Activated naive CD4-positive, alpha-beta T cell treated with anti-CD3 and anti-CD28 coated beads, Interleukin-2, amount 50 U/mL, for 24 hours (primary cell): ENCODE results near the gene PADI4.

Experiments used
- H3K27ac Mint-ChIP-seq: one replicate; pipeline ENCODE4 v1.8.0; 2021; ENCODE audit warnings: mild to moderate bottlenecking, mixed read lengths
- H3K27me3 Mint-ChIP-seq: one replicate; pipeline ENCODE4 v1.8.0; 2021; ENCODE audit warnings: mixed read lengths
- H3K36me3 Mint-ChIP-seq: one replicate; pipeline ENCODE4 v1.8.0; 2021; ENCODE audit warnings: mixed read lengths
- H3K4me1 Mint-ChIP-seq: one replicate; pipeline ENCODE4 v1.8.0; 2021; ENCODE audit warnings: mixed read lengths
- H3K4me3 Mint-ChIP-seq: one replicate; pipeline ENCODE4 v1.8.0; 2021; ENCODE audit warnings: mild to moderate bottlenecking, mixed read lengths
- H3K9me3 Mint-ChIP-seq: one replicate; pipeline ENCODE4 v1.8.0; 2021; ENCODE audit warnings: mixed read lengths

PADI4 gene

DNA sequence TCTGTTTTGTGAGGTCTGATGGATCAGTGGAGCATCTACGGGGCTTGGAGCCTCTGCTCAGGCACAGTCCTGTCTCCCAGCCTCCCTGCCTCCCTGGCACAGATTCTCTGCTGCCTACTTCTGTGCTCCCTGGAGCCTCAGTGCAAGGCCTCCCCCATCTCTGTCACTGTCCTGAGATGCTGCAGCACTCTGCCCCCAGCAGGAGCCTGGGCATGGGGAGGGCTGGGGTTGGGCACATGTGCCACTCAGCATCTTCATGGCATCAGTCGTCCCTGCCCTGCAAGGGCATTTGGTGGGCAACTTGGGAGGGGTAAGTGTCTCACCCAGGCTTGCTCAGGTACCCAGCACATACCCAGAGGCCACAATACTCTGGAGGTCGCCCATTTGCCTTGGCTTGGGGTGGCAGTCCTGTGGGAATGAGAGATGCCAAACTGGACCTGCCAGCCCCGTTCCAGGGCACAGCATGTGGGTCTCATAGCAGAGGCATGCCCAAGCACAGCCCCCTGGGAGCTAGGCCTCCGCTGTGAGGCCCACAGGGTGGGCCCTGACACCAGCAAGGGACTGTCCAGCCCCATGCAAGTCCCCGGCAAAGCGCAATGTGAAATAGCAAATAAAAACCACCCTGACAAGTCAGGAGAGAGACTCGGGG lies 30.4 kb upstream of the PADI4 start:
- Mint-ChIP-seq H3K27me3 (peaks cover 7% of the 10 kb centered on the region), H3K9me3 (no peaks in the 10 kb centered on the region), H3K36me3 (no peaks in the 10 kb centered on the region), H3K27ac (no peak overlapping the region), H3K4me1 (no peaks in the 10 kb centered on the region), H3K4me3 (no peak overlapping the region)

DNA sequence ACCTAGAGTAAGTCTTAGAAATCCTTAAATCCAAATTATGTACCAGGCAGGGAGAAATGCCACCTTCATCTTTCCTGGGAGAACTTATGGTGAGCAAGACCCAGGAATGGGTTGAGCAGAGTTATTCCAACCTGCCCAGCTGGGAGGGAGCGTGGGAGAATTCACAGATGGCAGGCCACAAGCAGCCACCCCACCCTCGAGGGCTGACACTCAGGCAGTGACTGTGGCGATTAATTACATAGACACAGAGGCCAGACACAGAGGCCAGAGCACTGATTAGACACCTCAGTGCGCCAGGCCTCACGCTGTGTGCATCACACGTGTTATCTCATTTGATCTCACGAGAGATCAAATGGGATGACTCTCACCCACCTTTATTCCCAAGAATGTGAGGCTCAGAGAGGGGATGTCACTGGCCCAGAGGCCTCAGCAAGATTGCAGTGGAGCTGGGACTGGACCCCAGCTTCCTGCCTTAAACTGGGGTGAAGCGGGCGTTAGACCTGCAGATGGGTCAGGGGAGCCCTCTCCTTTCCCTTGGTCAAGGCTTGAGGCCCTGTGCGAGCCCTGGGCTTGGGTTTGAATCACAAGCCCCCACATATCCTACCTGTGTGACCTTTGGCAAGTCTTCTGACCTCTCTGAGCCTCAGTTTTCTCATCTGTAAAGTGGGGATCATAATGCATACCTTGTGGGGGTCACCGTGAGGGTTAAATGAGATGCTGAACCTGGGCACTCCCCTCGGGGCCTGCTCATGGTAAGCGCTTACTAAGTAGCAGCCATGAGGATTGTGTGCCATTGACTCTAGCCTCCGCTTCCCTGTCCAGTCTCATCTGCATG lies 28.8 kb upstream of the PADI4 start:
- H3K27me3 Mint-ChIP-seq: peaks cover 9% of the 10 kb centered on the region
- H3K36me3 Mint-ChIP-seq: no peaks in the 10 kb centered on the region
- H3K27ac Mint-ChIP-seq: no peak overlapping the region
- H3K4me3 Mint-ChIP-seq: no peak overlapping the region
- H3K9me3 Mint-ChIP-seq: no peaks in the 10 kb centered on the region
- H3K4me1 Mint-ChIP-seq: no peaks in the 10 kb centered on the region

DNA sequence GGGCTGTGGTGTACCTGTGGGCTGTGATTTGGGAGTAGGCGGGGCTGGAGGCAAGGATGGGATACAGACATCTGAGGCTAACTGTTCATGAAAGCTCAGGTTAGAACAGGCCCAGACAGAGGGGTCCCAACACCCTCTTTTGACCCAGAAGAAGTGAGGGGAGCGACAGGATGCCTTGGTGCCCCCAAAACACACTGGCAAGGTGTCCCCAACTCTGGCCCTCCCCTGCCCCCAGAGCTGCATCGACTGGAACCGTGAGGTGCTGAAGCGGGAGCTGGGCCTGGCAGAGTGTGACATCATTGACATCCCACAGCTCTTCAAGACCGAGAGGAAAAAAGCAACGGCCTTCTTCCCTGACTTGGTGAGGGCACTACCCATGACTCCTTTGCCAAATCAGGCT lies 27.6 kb upstream of the PADI4 start:
- Mint-ChIP-seq H3K4me3 (no peak overlapping the region), H3K9me3 (no peaks in the 10 kb centered on the region), H3K27me3 (peaks cover 8% of the 10 kb centered on the region), H3K27ac (no peak overlapping the region), H3K4me1 (no peaks in the 10 kb centered on the region), H3K36me3 (no peaks in the 10 kb centered on the region)

DNA sequence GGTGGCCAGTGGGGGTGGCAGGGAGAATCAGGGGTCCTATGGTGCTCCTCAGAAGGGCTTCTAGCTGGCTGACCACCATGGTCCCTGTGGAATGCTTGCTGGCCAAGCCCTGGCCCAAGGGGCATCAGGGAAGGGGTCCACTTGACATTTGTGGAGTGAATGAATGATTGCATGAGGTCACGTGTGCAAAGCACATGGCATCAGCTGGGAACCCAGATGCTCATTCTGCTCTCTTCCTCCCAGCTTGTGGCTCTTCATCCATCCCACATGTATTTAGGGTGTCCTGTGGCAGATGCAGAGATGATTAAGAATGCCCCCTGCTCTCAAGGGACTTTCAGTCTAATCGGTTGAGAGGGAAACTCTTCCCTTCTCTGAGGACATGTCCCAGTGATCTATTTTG lies 27.1 kb upstream of the PADI4 start:
- Mint-ChIP-seq H3K9me3 (no peaks in the 10 kb centered on the region), H3K4me1 (no peaks in the 10 kb centered on the region), H3K27me3 (peaks cover 6% of the 10 kb centered on the region), H3K27ac (no peak overlapping the region), H3K4me3 (no peak overlapping the region), H3K36me3 (no peaks in the 10 kb centered on the region)

DNA sequence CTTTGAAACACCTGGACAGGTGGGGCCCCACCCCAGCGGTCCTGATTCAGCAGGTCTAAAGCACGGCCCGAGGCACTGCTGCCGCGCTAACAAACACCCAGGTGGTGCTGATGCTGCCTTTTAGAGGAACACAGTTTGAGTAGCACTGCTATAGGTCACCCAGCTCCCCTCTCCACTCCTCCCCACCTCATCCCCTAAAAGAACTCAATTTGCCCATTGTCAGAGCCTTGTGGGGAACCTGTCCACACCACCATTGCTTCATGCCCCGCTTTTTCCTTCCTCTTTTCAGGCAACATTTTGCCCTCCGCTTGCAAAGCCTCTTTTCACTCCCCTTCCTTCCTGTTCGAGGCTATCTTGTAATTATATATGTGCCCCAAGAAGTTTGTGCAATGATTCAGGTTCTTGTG lies 26.2 kb upstream of the PADI4 start:
- no peaks in the 10 kb centered on the region for H3K9me3 Mint-ChIP-seq
- H3K27ac Mint-ChIP-seq: no peak overlapping the region
- H3K27me3 Mint-ChIP-seq: peaks cover 6% of the 10 kb centered on the region
- H3K4me3 Mint-ChIP-seq: no peak overlapping the region
- no peaks in the 10 kb centered on the region for H3K36me3 Mint-ChIP-seq
- H3K4me1 Mint-ChIP-seq: no peaks in the 10 kb centered on the region

DNA sequence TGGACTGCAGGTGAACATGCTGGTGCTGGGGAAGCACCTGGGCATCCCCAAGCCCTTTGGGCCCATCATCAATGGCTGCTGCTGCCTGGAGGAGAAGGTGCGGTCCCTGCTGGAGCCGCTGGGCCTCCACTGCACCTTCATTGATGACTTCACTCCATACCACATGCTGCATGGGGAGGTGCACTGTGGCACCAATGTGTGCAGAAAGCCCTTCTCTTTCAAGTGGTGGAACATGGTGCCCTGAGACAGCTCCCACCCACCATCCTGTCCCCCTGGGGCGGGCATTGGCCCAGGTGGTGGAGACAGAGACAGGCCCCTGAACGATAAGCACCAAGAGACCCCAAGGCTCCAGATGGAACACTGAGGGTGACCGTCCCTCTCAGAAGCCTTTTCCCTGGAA lies 25.2 kb upstream of the PADI4 start:
- H3K9me3 Mint-ChIP-seq: no peaks in the 10 kb centered on the region
- H3K27ac Mint-ChIP-seq: no peak overlapping the region
- no peaks in the 10 kb centered on the region for H3K36me3 Mint-ChIP-seq
- no peak overlapping the region for H3K4me3 Mint-ChIP-seq
- no peaks in the 10 kb centered on the region for H3K4me1 Mint-ChIP-seq
- peaks cover 6% of the 10 kb centered on the region for H3K27me3 Mint-ChIP-seq

DNA sequence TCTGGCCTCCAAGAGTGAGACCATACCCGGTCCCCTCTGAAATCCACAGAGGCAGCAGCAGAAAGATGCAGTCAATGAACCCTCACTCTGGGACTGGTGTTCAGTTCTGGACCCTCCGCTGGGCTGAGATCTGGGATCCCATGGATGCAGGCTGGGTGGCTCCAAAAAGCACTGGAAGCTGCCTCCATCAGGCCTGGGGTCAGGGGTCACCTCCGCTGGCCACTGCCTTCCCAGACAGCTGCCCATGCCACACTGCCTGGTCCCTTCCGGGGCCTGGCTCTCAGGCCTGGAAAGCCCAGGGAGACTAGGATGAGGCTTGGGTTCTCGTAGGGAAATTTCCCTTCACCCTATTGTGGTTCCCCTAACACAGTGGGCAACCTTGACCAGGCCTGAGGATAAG lies 21.4 kb upstream of the PADI4 start:
- Mint-ChIP-seq H3K9me3 (no peaks in the 10 kb centered on the region), H3K27ac (no peak overlapping the region), H3K27me3 (peaks cover 8% of the 10 kb centered on the region), H3K4me1 (no peaks in the 10 kb centered on the region), H3K36me3 (no peaks in the 10 kb centered on the region), H3K4me3 (no peak overlapping the region)

DNA sequence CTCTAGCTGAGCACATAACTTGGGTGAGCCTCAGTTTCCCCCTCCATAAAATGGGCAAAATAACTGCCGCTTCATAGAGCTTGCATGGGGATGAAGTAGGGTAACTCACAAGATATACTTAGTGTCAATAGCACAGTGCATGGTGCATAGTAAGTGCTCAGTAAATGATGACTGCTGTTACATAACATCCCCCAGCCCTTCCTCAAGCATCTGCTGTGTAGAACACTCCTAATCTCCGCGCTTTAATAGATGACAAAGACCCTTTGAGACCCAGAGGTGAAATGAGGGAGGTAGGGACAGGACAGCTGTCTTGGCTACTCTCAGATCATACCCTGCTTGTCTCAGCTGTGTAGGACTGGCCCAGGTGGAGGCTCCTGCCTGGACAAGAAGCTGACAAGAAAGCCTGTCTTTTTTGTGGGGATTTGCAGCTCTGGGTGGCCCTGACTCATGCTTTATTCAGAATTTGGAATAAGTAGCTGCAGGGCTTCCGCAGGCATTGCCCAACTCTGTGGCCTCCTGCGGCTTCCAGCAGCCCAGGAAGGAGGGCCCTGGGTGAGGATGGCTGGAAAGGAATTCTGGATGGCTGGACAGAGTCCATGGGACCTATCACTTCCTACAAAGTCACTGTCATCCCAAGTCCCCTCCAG lies 20.7 kb upstream of the PADI4 start:
- Mint-ChIP-seq H3K27ac (no peak overlapping the region), H3K4me1 (no peaks in the 10 kb centered on the region), H3K4me3 (no peak overlapping the region), H3K36me3 (no peaks in the 10 kb centered on the region), H3K9me3 (no peaks in the 10 kb centered on the region), H3K27me3 (peaks cover 5% of the 10 kb centered on the region)

DNA sequence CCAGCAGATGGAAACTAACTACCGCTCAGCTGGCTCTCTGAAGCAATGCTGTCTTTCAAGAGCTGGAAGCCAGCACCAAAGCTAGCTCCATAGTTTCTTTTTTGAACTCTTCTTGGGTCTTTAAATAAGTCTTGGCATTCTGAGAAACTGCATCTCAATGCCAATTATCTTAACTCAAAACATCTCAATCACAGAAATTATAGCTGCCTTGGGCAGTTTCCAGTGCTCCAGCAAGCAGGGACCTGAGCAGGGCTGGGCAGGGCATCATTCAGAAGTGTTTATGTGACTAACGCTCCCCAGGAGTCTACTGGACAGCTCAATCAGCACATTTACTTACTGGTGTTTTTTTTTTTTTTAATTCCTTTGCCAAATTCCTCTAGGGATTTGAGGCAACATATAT lies 18.3 kb upstream of the PADI4 start:
- H3K4me3 Mint-ChIP-seq: no peak overlapping the region
- H3K27me3 Mint-ChIP-seq: peaks cover 7% of the 10 kb centered on the region
- no peaks in the 10 kb centered on the region for H3K36me3 Mint-ChIP-seq
- H3K27ac Mint-ChIP-seq: no peak overlapping the region
- H3K9me3 Mint-ChIP-seq: no peaks in the 10 kb centered on the region
- H3K4me1 Mint-ChIP-seq: no peaks in the 10 kb centered on the region

DNA sequence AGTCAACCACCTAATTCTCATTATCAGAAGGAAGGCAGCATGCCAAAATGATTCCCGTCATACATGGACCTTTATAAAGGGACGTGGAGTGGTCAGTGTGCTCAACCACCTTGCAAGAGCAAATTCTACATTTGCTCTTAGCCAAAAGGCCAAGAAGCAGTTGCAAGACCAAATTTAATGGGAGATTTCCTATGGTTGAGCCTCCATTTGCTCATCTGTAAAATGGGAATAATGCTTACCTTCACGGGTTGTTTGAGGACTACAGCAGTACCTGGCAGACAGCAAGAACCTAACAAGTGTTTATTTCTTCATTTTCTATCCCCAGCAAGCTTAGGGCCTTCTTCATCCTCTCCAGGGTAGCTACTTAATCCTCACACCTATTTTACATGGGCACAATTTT lies 17.4 kb upstream of the PADI4 start:
- Mint-ChIP-seq H3K9me3 (no peaks in the 10 kb centered on the region), H3K36me3 (no peaks in the 10 kb centered on the region), H3K27ac (no peak overlapping the region), H3K4me3 (no peak overlapping the region), H3K27me3 (peaks cover 7% of the 10 kb centered on the region), H3K4me1 (no peaks in the 10 kb centered on the region)

DNA sequence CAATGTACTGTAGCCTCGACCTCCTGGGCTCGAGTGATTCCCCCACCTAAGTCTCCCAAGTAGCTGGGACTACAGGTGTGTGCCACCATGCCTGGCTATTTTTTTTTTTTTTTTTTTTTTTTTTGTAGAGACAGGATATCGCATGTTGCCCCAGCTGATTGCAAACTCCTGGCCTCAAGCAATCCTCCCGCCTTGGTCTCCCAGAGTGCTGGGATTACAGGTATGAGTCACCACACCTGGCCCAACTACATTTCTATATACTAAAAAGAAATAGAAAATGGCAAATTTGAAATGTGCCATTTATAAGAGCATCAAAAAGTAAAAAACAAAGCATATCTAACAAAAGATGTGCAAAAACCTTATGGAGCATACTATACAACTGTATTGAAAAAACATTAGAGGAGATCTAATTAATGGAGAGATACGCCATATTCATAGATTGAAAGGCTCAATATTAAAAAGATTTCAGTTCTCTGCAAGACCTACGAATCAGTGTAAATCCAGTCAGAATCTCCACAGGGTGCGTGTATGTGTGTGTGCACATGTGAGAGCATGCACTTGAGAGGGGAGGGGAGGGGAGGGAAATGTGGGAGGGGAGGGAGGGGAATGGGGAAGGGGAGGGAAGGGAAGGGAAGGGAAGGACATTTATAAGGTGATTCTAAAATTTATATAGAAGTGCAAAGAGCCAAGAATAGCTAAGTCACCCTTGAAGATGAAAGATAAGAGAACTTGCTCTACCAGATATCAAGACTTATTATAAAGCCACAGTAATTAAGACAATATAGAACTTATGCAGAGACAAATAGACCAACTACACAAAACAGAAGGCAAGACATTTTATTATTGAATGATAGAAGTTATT lies 15.5 kb upstream of the PADI4 start:
- Mint-ChIP-seq H3K4me1 (no peaks in the 10 kb centered on the region), H3K4me3 (no peak overlapping the region), H3K36me3 (no peaks in the 10 kb centered on the region)

DNA sequence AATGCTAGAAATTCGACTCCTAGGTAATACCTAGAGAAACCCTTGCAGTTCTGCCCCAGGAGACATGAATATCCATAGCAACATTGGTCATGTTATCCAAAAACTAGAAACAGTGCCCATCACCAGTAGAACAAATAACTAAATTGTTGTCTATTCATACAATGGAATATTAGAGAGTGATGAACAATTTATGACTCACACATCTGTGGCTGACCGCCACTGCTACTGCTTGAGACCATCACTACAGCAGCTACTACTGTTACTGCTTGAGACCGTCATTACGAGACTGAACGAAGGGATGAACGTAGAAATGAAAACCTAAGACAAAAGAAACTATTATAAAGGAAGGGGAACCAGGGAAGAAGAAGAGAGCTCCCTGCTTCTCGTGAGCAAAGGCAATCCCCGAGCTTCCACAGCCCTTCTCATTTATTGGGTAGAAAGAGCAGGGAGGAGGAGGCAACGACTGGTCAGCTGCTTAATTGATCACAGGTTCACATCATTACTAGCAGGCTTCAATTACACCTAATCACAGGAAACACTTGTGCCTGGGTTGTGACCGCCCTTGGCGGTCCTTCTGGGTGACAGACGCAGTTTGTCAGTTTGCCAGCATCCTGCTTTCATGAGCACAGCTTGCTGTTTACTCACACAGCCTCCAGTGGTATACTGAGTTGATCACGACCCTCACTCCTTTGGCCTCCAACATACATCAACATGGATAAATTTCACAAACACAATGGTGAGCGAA lies 14.1 kb upstream of the PADI4 start:
- Mint-ChIP-seq H3K9me3 (no peaks in the 10 kb centered on the region), H3K27me3 (peaks cover 9% of the 10 kb centered on the region), H3K4me1 (no peaks in the 10 kb centered on the region), H3K27ac (no peak overlapping the region), H3K4me3 (no peak overlapping the region), H3K36me3 (no peaks in the 10 kb centered on the region)

More for the DNA sequence above, 15.5 kb upstream of the PADI4 start:
- peaks cover 7% of the 10 kb centered on the region for H3K27me3 Mint-ChIP-seq
- H3K9me3 Mint-ChIP-seq: no peaks in the 10 kb centered on the region
- H3K27ac Mint-ChIP-seq: no peak overlapping the region

DNA sequence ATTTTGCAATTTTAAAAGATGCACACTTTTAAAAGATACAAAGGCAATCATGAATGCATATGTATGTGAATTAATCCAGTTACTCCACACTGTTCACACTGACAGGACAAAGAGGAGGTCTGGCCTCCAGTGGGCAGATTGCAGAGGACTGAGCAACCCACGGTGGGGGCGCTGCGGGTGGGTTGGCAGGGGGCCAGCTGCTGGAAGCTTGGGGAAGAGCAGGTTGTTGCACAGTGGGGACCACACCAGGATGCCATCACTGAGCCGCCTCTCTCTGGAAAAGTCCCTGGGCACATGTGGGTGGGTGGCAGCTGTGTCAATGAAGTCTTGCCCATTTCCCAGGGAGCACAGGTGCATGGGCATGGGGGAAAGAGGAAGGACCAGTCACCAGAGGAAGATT lies 12.7 kb upstream of the PADI4 start:
- Mint-ChIP-seq H3K36me3 (no peaks in the 10 kb centered on the region), H3K27me3 (peaks cover 10% of the 10 kb centered on the region), H3K27ac (no peak overlapping the region), H3K4me3 (no peak overlapping the region), H3K9me3 (no peaks in the 10 kb centered on the region), H3K4me1 (no peaks in the 10 kb centered on the region)

DNA sequence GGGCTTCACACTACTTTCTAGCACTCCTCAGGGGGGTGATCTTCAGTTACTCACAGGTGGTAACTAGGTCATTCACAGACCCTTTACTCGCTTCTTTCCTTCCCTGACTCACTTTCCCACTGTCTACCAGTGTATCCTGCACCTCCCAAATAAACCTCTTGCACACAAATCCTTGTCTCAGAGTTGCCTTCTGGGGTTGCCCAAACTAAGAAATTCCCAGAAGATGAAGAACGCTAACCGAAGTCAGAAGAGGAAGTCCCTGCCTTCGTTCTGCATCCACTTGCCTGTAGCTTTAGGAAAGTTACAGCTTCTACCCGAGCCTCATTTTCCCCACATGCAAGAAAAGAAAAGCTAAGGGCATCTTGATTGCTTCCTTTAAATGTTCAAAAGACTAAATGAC lies 11.9 kb upstream of the PADI4 start:
- H3K36me3 Mint-ChIP-seq: no peaks in the 10 kb centered on the region
- H3K4me3 Mint-ChIP-seq: no peak overlapping the region
- H3K27me3 Mint-ChIP-seq: peaks cover 8% of the 10 kb centered on the region
- no peaks in the 10 kb centered on the region for H3K4me1 Mint-ChIP-seq
- no peaks in the 10 kb centered on the region for H3K9me3 Mint-ChIP-seq
- H3K27ac Mint-ChIP-seq: no peak overlapping the region

DNA sequence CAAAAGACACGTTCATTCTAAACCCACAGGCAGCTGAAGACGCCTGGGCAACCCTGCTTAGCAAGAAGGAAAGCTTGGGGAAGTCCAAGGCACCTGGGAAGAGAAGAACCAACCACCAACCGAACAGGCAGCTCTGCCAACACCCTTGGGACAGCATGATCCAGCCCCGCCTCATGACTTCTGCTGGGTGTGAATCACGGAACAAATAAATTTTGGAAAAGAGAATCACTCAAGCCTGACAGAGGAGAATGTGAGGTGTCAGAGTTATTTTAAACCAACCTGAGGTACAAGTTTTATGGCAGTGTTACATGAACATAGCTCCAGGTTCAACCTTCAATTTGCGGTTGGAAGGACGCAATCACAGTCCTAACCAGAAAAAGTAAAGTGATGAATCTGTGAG lies 10.0 kb upstream of the PADI4 start:
- Mint-ChIP-seq H3K36me3 (peaks cover 3% of the 10 kb centered on the region), H3K9me3 (peaks cover 8% of the 10 kb centered on the region), H3K27me3 (peaks cover 9% of the 10 kb centered on the region)

More for the DNA sequence above, 10.0 kb upstream of the PADI4 start:
- Mint-ChIP-seq H3K4me3 (no peak overlapping the region), H3K27ac (no peak overlapping the region), H3K4me1 (no peaks in the 10 kb centered on the region)
